SHP77 (cell line): ENCODE results near the gene HYOU1.
A peak's percentile ranks its signal among the peaks of the same experiment; 100 is the strongest.
"Not testable (repeated sequence)": the region's sequence is repeated elsewhere in the genome, so short reads cannot be mapped to it uniquely, and the experiment has no call there.

Experiments
- DNase-seq, 2 experiments: peaks; one replicate each; lab custom pipeline; 2025; lab: John Stamatoyannopoulos, UW

Gene HYOU1

DNA sequence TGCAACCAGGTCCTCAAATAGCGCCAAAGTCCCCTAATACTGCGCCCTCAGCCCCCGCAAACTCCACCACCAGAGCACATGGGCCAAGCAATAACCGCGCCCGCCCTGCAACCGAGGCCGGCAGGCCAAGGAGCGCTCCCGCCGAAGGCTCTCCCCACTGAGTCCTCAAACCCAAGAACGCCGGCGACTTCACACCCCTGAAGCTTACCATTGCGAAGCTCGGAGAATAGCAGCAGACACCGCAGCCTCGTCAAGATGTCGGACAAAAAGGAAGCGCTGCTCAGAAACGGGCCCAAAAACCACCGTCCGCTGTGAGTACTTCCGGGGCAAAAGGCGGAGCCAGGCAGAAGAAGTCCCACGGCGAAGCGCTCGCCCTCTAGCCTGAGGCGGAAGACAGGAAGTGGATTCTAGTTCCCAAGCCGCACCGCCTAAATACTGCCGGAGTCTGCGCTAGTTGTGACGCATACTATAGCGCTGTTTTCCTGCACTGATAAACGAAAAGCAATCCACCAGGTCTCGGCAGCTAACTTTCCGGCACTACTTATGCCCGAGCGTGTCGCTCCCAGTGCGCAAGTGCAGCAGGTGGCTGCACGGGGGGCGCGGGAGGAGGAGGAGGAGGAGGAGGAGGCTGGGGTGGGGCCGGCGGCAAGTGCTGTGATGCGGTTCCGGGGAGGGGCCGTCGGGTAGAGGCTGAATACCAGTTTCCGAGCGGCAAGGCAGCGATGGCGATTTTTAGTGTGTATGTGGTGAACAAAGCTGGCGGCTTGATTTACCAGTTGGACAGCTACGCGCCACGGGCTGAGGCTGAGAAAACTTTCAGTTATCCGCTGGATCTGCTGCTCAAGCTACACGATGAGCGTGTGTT lies 38.7 kb downstream of the HYOU1 start, which contains the start of the genes RPS25 and TRAPPC4:
Gene RPS25, minus strand, starts transcription at position 270 of the 865 bp plus-strand sequence. Its CDS starts 59 bp downstream, at position 211.
Gene TRAPPC4, plus strand, starts transcription at position 693 of the 865 bp plus-strand sequence. Its CDS starts 30 bp downstream, at position 723.
- peak; percentile 93 to 95 for DNase-seq

- DNase-seq, result not testable (repeated sequence)
Observed at GRCh38 chr11:119017377-119017776, 39.6 kb downstream of the HYOU1 start.

DNA sequence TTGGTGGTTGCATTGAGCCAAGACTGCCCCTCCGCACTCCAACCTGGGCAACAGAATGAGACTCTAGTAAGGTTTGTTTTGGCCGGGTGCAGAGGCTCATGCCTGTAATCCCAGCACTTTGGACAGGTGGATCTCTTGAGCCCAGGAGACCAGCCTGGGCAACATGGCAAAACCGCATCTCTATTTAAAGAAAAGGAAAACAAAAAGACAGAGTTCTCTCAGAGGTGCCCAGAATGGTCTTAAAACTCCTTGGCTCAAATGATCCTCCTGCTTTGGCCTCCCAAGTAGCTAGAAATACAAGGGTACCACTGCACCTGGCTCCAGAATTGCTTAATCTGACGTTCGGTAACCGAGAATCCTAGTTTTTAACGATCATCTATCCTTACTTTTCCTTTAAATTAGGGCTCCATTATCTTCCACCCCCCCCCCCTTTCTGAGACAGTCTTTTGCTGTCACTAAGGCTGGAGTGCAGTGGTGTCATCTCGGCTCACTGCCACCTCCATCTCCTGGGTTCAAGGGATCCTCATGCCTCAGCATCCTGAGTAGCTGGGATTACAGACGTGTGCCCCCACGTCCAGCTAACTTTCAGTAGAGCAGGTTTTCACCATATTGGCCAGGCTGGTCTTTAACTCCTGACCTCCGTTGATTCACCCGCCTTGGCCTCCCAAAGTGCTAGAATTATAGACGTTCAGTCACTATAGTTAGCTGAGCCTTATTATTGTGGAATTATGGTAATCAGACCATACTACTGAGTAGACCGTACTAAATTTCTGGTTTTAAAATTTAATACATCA lies 40.6 kb downstream of the HYOU1 start:
- no peak for DNase-seq

- no peak for DNase-seq
Observed at GRCh38 chr11:119015054-119015611, 41.9 kb downstream of the HYOU1 start.

GRCh38 chr11:119014209-119014924 lies 42.6 kb downstream of the HYOU1 start:
- DNase-seq, result no peak

DNA sequence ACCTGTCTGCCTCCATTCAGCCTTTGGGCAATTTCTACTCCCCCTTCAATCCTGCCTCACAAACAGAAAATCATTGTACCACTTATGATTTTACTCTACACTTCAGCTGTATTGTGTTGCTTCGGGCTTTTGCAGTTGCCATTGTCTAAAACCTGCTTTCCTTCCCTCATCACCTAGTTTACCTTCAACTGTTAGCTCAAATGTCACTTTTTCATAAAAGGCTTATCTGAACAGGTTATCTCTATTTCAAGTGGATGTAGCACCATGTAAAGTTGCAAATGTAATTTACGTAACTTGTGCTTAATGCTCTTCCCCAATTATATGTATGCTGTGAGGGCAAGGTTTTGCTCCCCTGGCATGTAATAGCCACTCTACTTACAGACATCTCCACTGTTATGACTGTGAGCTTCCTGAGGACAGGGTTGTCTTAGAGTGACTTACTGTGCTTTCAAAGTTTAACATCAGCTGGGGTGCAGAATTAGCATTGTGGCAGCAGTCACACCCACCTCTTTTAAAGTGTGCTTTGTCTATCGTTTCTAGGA lies 44.3 kb downstream of the HYOU1 start:
- no peak for DNase-seq

DNA sequence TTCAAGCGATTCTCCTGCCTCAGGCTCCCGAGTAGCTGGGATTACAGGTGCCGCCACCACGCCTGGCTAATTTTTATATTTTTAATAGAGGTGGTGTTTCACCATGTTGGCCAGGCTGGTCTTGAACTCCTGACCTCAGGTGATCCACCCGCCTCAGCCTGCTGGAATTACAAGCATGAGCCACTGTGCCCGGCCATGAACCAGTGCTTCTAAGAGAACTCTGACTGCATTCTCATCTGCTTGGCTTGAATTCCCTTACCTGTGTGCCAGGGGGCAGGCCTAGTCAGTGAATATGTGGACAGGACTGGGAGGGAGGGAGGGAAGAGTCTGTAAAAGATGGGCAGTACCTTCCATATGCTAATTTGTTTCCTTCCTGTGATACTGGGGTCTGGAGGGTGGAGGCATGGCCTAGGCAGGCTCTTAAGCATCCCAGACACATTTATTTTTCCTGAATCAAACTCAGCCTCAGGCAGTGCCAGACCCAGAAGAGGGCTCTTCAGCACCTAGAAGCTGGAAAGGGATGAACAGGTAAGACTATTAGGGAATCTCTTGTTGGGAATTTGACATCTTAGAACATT lies 45.4 kb downstream of the HYOU1 start:
- no peak for DNase-seq

DNA sequence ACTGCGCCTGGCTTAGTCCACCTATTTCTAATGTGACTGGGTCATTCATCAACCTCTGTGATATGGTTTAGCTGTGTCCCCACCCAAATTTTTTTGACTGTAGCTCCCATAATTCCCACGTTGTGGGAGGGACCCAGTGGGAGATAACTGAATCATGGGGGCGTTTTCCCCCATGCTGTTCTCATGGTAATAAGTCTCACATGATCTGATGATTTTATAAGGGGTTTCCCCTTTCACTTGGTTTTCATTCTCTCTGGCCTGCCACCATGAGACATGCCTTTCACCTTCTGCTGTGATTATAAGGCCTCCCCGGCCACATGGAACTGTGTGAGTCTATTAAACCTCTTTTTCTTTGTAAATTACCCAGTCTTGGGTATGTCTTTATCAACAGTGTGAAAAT lies 50.3 kb downstream of the HYOU1 start:
- no peak for DNase-seq

GRCh38 chr11:119000906-119001305 lies 56.1 kb downstream of the HYOU1 start:
- DNase-seq, result no peak

DNA sequence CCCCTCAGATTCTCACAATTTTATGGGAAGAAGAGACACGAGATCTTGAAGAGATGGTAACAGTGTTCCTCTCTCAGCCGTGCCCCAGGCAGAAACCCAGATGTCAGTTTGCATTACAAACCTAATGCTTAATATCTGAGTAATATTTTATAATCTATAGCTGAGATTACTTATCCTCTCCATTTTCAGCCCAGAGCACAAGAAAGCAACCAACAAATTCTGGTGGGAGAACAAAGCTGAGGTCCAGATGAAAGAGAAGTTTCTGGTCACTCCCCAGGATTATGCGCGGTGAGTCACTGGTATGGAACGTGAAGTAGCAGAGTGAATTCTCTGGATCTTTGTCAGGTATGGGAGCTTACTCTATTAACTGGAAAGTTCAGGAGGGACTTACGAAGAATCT lies 58.2 kb downstream of the HYOU1 start:
- no peak for DNase-seq

- DNase-seq, result no peak
Observed at GRCh38 chr11:118998388-118998717, 58.7 kb downstream of the HYOU1 start.

DNA sequence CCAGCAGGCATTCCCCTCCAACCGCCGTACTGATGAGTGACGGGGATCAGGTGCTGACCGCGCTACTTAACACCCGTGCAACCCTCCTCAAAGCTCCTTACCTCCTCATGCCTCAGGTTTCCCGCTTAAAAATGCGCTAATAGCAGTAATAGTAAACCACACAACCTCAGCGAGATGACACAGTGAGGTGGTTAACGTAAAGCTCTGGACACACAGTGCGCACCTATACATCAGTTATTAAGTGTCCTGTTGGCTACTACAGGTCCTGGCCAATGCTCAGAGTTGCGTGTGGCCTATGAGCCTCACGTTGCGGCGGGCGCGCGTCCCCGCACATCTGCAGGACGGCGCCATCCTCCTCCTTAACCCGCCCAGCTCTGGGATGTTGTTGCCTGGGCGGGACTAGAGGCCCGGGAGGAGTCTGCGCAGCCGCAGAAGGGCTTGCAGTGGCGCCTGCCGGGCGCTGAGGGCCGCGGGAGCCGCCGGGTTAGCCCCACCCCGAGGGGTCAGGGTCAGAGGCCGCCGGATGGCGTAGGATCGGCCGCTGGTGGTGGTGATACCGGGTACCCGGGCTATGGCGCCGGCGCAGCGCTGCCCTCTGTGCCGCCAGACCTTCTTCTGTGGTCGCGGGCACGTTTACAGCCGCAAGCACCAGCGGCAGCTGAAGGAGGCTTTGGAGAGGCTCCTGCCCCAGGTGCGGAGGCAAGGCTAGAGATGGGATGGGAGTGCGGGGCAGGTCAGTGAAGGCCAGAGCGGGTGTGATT lies 59.2 kb downstream of the HYOU1 start, which contains the start of gene CENATAC:
Gene CENATAC, plus strand, starts transcription at position 512 of the 761 bp plus-strand sequence. Its CDS starts 60 bp downstream, at position 572.
- peak; percentile 83 to 87 for DNase-seq

DNA sequence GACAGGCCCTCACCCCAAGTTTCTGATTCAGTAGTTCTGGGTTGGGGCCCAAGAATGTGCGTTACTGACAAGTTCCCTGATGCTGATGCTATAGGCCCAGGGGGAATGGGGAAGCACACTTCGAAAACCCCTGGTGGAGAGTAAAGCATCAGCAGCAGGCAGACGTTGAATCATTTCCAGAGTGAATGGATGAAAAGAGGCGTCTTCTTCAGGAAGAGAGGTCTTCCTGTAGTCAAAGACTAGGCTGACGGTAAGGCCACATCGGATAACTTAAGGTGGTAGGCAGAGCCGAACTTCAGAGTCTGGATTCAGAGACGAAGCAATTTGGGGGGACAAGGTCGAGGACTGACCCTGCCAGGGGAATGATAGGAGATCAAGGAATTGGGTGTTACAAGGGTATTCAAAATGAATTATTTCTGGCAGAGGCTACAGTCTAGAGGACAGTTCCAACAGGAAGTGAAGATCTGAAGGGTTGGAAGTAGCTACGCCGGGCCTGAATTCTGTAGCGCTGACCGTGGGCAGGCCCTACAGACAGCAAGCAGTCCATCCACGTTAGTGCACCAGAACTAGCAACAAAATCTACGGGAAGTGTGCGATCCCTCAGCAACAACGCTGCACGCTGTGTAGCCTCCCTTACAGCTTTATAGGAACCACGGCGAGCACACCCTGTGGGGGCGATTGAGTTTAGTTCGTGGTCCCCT lies 59.9 kb downstream of the HYOU1 start:
- DNase-seq, result peak in 1 of 2 experiments; percentile 17
